GM19035 (cell line): ENCODE measurements around the gene EBP.
A peak's percentile ranks its signal among the peaks of the same experiment; 100 is the strongest.
"Not testable (repeated sequence)": the region's sequence is repeated elsewhere in the genome, so short reads cannot be mapped to it uniquely, and the experiment has no call there.

Experiments used
- ATAC-seq: cut with Tn5 transposase; IDR thresholded peaks from one replicate; pipeline ENCODE4 v1.9.1; 2021; ENCODE audit not compliant: unreplicated experiment

Gene EBP

DNA sequence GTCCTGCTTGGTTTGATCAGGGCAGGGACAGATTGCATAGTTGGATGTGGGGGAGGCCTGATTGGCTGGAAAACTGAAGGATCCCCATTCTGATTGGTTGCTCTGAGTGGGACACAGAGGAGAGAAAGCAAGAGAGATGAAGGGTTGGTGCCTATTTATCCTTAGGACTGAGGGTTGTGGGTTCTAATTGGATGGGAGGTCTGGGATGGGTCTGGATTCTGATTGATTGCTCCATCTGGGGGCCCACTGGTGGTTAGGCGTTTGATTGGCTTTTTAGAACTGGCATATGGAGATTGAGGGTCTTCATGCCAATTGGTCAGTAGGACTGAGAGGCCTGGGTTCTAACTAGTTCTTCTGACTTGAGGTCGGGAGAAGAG is 644 bp upstream of the EBP start:
- no peak for ATAC-seq

DNA sequence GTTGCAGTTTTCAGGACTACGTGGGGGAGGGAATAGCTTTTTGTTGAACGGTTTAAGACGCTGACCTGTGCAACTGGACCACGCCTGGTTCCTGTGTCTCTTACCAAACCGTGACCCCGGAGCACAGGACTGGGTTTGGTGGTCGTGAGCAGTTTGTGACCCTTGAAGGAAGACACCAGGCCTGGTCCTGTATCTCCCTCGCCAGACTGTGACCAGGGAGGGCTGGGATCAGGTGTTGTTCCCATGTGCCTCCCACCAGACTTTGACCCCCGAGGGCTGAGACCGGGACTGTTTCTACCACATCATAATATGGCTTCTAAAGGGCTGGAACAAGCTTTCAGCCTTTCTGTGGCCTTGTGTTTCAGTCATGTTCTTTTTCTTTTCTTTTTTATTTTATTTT is 683 bp downstream of the EBP start:
- no peak for ATAC-seq

DNA sequence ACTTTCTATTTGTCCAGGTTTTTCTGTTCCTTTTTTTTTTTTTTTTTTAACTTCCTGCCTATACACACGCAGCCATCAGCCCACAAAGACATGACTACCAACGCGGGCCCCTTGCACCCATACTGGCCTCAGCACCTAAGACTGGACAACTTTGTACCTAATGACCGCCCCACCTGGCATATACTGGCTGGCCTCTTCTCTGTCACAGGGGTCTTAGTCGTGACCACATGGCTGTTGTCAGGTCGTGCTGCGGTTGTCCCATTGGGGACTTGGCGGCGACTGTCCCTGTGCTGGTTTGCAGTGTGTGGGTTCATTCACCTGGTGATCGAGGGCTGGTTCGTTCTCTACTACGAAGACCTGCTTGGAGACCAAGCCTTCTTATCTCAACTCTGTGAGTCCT is 2.1 kb downstream of the EBP start:
- no peak for ATAC-seq

DNA sequence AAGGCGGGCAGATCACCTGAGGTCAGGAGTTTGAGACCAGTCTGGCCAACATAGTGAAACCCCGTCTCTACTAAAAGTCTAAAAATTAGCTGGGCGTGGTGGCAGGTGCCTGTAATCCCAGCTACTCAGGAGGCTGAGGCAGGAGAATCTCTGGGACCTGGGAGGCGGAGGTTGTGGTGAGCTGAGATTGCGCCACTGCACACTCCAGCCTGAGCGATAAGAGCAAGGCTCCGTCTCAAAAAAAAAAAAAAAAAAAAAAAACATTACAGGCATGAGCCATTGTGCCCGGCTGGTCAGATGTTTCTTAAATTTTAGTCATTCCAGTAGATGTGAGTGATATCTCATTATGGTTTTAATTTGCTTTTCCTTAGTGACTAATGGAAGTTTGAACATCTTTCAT is 4.2 kb downstream of the EBP start:
- ATAC-seq: not testable (repeated sequence)

DNA sequence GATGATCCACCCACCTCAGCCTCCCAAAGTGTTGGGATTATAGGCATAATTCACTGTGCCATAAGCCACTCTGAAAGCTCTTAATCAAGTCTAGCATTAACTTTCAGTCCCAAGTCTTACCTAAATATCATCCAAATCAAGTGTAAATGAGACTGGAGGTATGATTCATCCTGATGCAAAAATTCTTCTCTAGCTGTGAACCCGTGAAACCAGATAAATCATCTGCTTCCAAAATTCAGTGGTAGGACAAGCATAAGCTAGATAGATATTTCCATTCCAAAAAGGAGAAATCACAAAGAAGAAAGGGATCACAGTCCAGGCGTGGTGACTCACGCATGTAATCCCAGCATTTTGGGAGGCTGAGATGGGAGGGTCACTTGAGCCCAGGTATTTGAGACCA is 9.1 kb downstream of the EBP start:
- ATAC-seq: no peak

GRCh38 chrX:48531358-48531959 is 9.9 kb downstream of the EBP start:
- ATAC-seq: no peak

DNA sequence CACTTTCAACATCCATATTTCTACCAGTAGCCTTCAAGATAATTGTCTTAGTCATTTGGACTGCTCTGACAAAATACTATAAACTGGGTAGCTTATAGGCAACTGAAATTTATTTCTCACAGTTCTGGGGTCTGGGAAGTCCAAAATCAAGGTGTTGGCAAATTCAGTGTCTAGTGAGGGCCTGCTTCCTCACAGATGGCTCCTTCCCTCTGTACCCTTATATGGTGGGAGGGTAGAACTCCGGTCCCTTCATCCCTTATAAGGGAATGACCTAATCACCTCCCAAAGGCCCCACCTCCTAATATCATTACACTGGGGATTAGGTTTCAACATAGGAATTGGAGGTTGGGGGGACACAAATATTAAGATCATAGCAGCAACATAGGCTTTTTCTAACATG is 10.6 kb downstream of the EBP start:
- ATAC-seq: no peak

- ATAC-seq: no peak
Measured at GRCh38 chrX:48533165-48533564, 11.6 kb downstream of the EBP start.

DNA sequence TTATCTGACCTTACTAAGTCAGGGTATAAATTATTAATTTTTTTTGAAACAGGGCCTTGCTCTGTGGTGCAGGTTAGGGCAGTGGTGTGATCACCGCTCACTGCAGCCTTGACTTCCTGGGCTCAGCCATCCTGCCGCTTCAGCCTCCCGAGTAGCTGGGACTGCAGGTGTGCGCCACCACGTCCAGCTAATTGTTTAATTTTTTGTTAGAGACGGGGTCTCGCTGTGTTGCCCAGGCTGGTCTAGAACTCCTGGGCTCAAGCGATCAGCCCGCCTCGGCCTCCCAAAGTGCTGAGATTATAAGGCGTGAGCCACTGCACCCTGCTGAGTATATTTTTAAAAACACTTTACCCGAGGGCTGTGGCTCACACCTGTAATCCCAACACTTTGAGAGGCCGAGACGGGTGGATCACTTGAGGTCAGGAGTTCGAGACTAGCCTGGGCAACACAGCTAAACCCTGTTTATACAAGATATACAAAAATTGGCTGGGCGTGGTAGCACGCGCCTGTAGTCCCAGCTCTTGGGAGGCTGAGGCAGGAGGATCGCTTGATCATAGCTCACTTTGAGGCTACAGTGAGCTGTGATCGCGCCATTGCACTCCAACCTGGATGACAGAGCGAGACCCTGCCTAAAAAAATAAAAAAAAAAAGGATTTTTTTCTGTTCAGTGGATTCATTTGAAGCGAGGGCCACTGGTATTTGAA is 17.2 kb downstream of the EBP start:
- no peak for ATAC-seq

DNA sequence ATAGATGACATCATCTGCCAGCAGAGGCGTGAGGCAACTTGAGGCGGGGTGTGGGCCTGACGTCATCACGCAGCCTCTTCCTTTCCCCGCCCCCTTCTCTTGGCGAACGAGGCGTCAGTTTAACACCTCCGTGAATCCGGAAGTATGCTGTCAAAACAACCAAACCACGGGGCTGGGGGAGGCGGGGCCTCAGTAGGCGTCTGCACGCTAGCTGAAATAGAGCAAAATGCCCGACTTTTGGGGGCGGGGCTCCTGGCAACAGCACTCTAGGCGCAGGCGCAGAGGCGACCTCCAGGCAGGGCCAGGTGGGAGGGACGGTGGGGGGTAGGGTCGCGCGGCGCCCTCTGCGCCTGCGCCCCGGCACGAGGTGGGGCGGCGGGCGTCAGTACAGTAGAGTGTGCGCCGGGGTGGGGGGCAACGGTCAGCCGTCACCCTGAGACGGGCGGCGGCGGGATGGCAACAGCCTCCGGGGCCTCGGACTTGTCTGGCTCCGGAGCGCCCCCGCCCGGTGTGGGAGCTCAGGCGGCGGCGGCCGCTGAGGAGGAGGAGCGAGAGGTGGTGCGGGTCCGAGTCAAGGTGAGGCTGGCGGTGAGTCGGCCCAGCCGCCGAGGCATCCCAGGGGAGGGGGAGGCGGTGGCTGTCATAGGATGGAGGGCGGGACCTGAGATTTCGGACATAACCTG is 17.9 kb downstream of the EBP start, which contains the start of gene TBC1D25:
TSS of gene TBC1D25 (plus strand) at position 370 of the 683 bp plus-strand sequence. CDS start at position 454, 84 bp downstream.
- ATAC-seq: peak; percentile 83

DNA sequence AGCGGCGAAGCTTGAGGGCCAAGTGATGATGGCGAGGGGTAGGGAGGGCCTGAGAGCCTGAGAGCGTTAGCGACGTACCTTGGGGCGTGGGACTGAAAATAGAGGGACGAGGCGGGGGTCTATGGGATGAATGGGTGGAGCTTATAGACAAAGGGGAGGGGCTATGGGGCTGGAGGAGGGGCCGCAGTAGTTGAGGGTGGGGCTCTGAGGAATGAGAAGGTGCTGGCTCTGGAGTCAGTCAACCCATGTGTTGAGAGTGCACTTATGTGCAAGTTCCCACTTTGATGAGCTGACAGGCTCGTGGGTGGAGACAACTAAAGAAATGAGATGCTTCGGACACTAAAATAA is 18.4 kb downstream of the EBP start:
- peak; percentile 39 for ATAC-seq

DNA sequence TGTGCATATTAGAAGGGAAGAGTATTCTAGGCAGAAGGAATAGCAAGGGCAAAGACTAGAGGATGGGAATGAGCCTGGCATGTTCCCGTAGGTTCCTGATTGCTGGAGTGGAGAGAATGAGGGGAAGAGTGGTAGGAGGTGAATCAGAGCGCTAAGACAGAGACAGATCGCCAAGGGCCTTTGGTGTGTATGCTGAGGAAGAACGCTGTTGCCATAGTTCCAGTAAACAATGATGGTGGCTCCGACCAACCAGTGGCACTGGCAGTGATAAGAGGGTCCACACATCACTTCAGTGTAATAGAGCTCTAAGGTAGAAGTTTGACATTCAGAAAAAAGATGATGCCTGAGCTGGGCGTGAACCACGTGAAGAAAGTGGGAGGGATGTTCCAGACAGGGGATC is 18.9 kb downstream of the EBP start:
- ATAC-seq: no peak

DNA sequence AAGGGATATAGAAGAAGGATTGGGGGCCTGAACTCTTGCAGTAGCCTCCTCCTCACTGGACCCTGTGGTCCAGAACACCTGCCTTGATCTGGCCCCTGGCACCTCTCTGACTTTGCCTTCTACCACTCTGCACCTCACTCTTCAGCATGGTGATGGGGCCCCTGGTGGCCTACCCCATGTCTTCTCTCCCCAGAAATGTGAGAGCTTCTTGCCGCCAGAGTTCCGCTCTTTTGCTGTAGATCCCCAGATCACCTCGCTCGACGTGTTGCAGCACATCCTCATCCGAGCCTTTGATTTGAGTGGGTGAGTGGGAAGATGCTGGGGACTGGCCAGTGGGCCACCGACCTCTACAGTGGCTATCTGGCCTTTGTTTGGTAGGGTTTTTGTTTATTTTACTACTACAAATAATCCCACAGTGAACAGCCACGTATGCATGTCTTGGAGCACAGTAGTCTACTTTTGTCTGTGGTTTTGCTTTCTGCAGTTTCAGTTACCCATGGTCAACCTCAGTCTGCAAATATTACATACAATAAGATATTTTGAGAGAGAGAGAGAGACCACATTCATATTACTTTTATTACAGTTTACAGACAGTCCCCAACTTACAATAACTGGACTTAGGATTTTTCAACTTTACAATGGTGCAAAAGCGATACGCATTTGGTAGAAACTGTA is 19.7 kb downstream of the EBP start:
- ATAC-seq: no peak

DNA sequence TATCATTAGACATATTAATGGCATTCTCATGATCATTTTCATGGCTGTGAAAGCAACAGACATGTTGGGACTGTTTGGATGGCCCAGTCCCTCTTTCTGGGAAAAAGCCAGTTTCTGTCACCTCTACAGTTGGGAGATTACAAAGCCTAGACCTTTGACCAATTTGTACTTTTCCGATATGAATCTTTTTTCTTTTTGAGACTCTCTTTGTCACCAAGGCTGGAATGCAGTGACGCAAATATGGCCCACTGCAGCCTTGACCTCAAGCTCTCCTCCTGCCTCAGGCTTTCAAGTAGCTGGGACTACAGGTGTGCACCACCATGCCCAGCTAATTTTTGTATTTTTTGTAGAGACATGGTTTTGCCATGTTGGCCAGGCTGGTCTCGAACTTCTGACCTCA is 27.3 kb downstream of the EBP start:
- ATAC-seq: no peak

DNA sequence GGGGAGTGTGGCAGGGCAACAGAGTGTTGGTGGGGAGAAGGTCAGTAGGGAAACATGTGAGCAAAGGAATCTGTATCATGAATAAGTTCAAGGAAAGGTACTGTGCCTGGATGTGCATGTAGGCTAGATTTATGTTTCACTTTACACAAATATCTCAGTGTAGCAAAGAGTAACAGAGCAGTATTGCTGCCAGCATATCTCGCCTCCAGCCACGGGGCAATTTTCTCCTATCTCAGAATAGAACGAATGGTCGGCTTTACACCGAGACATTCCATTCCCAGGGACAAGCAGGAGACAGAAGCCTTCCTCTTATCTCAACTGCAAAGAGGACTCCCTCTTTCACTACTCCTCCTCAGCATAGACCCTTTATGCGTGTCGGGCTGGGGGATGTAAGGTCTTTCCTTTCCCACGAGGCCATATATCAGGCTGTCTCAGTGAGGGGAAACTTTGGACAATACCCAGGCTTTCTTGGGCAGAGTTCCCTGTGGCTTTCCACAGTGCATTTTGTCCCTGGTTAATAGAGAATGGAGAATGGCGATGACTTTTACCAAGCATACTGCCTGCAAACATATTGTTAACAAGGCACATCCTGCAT is 34.2 kb downstream of the EBP start:
- not testable (repeated sequence) for ATAC-seq

GRCh38 chrX:48558271-48558670 is 36.7 kb downstream of the EBP start:
- no peak for ATAC-seq

DNA sequence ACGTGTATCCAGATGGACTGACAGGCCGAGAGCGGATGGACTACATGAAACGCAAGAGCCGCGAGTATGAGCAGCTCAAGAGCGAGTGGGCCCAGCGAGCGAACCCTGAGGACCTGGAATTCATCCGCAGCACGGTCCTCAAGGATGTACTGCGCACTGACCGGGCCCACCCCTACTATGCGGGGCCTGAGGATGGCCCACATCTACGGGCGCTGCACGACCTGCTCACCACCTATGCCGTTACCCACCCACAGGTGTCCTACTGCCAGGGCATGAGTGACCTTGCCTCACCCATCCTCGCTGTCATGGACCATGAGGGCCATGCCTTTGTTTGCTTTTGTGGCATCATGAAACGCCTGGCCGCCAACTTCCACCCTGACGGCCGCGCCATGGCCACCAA is 38.0 kb downstream of the EBP start:
- no peak for ATAC-seq

DNA sequence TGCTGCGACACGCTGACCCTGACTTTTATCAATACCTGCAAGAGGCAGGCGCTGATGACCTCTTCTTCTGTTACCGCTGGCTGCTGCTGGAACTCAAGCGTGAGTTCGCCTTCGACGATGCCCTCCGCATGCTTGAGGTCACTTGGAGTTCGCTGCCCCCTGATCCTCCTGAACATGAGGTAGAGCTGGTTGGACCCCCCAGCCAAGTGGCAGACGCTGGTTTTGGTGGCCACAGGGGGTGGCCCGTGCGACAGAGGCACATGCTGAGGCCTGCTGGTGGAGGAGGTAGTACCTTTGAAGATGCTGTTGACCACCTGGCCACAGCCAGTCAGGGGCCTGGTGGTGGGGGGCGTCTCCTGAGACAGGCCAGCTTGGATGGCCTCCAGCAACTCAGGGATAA is 38.4 kb downstream of the EBP start:
- no peak for ATAC-seq

- no peak for ATAC-seq
Measured at GRCh38 chrX:48560681-48561080, 39.1 kb downstream of the EBP start.

DNA sequence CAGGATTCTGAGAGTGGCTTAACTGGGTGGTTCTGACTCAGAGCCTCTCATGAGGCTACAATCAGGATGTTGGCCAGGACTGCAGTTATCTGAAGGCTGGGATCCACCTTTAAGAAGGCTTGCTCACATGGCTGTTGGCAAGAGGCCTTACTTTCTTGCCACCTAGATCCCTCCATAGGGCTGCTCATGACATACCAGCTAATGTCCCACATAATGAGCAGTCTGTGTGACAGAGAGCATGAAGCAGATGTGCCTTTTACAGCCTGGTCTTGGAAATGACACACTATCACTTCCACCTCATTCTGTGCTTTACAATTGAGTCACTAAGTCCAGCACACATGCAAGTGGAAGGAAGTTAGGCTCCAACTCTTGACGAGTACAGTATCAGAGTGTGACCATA is 48.4 kb downstream of the EBP start:
- ATAC-seq: no peak

DNA sequence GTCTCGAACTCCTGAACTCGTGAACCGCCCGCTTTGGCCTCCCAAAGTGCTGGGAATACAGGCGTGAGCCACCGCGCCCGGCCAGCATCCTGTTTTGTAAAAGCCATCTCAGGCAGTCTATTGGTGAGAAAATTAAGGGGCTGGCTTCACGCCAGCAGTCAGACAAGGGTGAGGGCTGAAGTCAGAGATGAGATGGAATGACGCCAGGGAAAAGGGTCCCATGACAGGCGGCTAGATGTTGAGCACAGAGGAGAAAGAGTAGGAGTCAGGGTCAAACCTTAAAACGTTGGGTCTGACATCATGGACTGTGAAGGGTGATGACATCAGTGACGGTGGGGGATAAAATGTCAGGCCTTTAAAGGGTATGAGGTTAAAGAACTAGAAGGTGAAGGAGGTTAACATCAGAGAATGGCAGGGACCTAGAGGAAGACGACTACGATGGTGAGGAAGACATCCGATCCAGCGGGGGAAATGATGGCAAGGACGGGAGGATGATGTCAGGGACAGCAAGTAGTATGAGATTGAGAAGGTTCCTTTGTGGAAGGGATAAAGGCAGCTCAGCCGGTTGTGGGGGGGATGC is 52.2 kb downstream of the EBP start:
- no peak for ATAC-seq
